ENCODE data around the gene CERK. TPM values are rescaled to one million over a fixed set of nuclear protein-coding genes. Genes with fewer than 3 reads are reported as not detected.

CERK gene
- total RNA-seq, 2 experiments from 2014 or later = 38.4 to 41.8 TPM

DNA sequence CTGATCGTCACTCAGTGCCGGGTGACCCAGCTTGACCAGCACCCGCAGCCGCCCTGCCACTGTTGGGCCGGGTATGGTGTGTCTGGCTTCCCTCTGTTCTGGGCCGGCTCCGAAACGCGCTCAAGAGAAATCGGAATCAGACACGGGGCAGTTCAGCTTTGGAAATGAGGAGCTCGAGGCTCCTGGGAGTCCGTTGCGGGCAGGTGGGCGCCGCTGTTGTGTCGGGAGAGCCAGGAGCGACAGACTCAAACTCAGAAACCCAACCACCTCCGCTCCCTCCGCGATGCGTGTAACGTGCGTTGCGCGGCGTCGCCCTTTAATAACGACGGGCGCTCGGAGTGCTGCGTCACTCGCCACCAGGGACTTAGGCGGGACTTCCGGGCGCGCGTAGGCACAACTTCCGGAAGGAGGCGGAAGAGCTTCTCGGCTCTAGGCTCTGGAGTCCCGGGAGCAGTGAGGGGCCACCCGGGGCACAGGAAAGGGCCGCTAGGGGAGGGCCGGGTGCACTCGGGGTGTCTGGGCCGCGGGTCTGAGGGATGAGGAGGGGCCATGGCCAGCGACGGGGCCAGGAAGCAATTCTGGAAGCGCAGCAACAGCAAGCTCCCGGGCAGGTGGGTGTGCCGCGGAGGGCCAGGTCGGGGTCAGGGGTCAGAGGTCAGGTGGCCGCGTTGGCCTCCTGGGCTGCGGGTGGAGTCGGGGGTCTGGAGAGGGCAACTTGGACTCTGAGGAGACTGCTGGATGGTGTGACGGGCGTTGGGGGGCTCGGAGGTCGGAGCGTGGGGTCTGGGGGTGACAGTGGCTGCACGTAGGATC is 24.4 kb upstream of the CERK start, which contains the start of gene TBC1D22A:
Gene TBC1D22A (plus strand): TSS at position 413 of the 813 bp plus-strand sequence. CDS start 137 bp downstream, at position 550.
- ChIA-PET CTCF (interaction anchor here (0.7 to 11.3 kb wide), 6 partner anchors 12 to 199 kb away, joined by 3 to 191 read pairs (median 3); no protein-coding TSS in a partner anchor), POLR2A (interaction anchor here (0.8 to 3.4 kb wide), 15 partner anchors 10 to 151 kb away, joined by 3 to 29 read pairs (median 4); partner anchors contain the start of gene CERK)
- Mint-ChIP-seq H3K36me3 (ENCODE audit: low read depth) (peaks cover 47% of the 10 kb centered on the region), H3K27ac (peak within 1 kb of the TSS; percentile 99), H3K27me3 (no peaks in the 10 kb centered on the region), H3K4me1 (ENCODE audit: low read depth) (peaks cover 51% of the 10 kb centered on the region), H3K4me3 (peak within 1 kb of the TSS; percentile 94), H3K9me3 (no peaks in the 10 kb centered on the region)
- peak; percentile 96 for DNase-seq
- ATAC-seq = peak; percentile 91
- TF ChIP-seq, protein P1, sequence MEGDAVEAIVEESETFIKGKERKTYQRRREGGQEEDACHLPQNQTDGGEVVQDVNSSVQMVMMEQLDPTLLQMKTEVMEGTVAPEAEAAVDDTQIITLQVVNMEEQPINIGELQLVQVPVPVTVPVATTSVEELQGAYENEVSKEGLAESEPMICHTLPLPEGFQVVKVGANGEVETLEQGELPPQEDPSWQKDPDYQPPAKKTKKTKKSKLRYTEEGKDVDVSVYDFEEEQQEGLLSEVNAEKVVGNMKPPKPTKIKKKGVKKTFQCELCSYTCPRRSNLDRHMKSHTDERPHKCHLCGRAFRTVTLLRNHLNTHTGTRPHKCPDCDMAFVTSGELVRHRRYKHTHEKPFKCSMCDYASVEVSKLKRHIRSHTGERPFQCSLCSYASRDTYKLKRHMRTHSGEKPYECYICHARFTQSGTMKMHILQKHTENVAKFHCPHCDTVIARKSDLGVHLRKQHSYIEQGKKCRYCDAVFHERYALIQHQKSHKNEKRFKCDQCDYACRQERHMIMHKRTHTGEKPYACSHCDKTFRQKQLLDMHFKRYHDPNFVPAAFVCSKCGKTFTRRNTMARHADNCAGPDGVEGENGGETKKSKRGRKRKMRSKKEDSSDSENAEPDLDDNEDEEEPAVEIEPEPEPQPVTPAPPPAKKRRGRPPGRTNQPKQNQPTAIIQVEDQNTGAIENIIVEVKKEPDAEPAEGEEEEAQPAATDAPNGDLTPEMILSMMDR (IDR thresholded peaks at IDR 0.05) = no peak
- intact Hi-C loops (cut with micrococcal nuclease) = no loop called here

DNA sequence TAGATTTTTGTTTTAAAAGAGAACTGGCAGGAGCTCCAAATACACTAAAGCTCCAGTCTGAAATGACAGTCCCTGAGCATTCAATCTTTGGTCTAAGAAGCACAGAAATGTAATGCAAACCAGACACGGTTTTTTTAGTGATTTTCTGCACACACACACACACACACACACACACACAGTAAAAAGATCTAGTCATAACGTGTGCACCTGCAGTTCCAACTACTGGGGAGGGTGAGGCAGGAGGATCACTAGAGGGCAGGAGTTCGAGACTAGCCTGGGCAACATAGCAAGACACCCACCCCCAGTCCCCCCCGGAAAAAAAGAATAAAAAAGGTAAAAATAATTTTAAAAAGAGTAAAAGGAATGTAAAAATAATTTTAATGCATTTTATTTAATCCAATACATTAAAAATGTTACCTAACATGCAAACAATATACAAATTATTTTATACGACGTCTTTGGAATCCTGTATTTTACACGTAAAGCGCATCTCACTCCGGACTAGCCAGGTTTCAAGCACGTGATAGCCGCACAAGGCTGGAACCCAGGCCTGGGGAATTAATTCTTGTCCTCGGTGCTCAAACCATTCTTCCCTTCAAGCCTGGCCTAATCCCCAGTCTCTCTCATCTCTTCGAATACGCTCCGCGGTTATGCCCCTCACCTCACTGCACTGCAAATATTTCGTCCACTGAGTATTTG is 23.6 kb upstream of the CERK start:
- Mint-ChIP-seq H3K9me3 (peaks cover under 1% of the 10 kb centered on the region), H3K4me3 (peak overlapping the region; percentile 94), H3K27me3 (no peaks in the 10 kb centered on the region), H3K36me3 (ENCODE audit: low read depth) (peaks cover 43% of the 10 kb centered on the region), H3K27ac (peak overlapping the region; percentile 99), H3K4me1 (ENCODE audit: low read depth) (peaks cover 43% of the 10 kb centered on the region)
- ATAC-seq (no peak), DNase-seq (peak; percentile 40)
- ChIA-PET POLR2A (interaction anchor here (0.9 to 3.4 kb wide), 10 partner anchors 11 to 150 kb away, joined by 3 to 29 read pairs (median 8); partner anchors contain the start of gene CERK), CTCF (interaction anchor here (0.9 to 11.3 kb wide), 6 partner anchors 11 to 199 kb away, joined by 3 to 191 read pairs (median 5); no protein-coding TSS in a partner anchor)
- intact Hi-C loops (cut with micrococcal nuclease) = no loop called here
- TF ChIP-seq, protein P1 (IDR thresholded peaks at IDR 0.05) = no peak

DNA sequence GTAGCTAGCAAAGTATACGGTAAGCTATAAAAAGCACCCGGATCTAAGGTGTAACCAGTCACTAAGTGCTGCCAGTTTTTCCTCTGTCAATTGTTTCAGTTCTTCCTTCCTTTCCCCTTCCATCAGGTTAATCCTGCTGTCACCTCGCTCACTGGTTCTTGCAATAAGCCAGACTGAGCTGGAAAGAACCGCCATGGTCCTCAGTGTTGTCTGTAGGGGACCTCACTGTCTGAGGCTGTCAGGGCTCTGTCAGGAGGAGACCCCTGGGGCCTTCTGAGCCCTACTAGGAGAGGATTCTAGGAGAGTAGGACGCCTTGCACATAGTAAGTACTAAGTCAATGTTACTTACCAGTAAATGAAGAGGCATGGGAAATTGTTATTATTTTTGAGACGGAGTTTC is 23.0 kb upstream of the CERK start:
- intact Hi-C loops (cut with micrococcal nuclease) = no loop called here
- peaks cover 40% of the 10 kb centered on the region for H3K4me1 Mint-ChIP-seq (ENCODE audit: low read depth)
- CTCF ChIA-PET = interaction anchor here (0.9 to 11.3 kb wide), 5 partner anchors 10 to 197 kb away, joined by 3 to 191 read pairs (median 5); no protein-coding TSS in a partner anchor
- H3K27me3 Mint-ChIP-seq = no peaks in the 10 kb centered on the region
- POLR2A ChIA-PET = interaction anchor here (0.9 to 3.4 kb wide), 6 partner anchors 10 to 42 kb away, joined by 3 to 29 read pairs (median 11); no protein-coding TSS in a partner anchor
- H3K9me3 Mint-ChIP-seq = peaks cover 5% of the 10 kb centered on the region
- H3K27ac Mint-ChIP-seq = peak overlapping the region; percentile 87
- no peak for DNase-seq
- TF ChIP-seq, protein P1 (IDR thresholded peaks at IDR 0.05) = no peak
- peaks cover 48% of the 10 kb centered on the region for H3K36me3 Mint-ChIP-seq (ENCODE audit: low read depth)
- H3K4me3 Mint-ChIP-seq = peak overlapping the region; percentile 94
- no peak for ATAC-seq

DNA sequence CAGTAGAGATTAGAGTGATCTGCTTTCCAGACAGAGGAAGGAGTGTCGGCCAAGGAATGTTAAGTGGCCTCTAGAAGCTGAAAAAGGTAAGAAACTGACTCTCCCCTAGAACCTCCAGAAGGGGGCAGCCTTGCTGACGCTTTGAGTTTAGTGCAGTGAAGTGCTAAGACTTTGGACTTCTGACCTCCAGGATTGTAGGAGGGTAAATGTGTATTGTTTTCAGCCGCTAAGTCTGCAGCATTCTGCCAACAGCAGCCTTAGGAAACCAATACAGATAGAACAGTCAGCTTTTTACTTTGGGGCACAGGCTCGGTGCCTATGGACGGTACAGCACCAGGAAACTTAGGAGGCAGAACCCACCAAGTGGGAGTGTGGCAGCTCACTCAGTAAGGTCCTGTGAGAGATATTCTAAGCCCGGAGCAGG is 20.8 kb upstream of the CERK start:
- intact Hi-C loops (cut with micrococcal nuclease) = loop anchor here (5.0 kb wide), 1 partner anchor 43 kb away; no protein-coding TSS in a partner anchor
- DNase-seq (peak; percentile 71), ATAC-seq (no peak)
- Mint-ChIP-seq H3K27ac (peak overlapping the region; percentile 10), H3K4me1 (ENCODE audit: low read depth) (peaks cover 30% of the 10 kb centered on the region), H3K27me3 (no peaks in the 10 kb centered on the region), H3K4me3 (no peak overlapping the region), H3K9me3 (peaks cover 5% of the 10 kb centered on the region), H3K36me3 (ENCODE audit: low read depth) (peaks cover 39% of the 10 kb centered on the region)
- CTCF ChIA-PET = interaction anchor here (0.8 to 11.3 kb wide), 31 partner anchors 10 to 195 kb away, joined by 3 to 191 read pairs (median 4); no protein-coding TSS in a partner anchor
- POLR2A ChIA-PET = interaction anchor here (0.7 to 1.7 kb wide), 4 partner anchors 9 to 33 kb away, joined by 3 to 7 read pairs (median 3); no protein-coding TSS in a partner anchor
- TF ChIP-seq, protein P1 (IDR thresholded peaks at IDR 0.05) = peak; percentile 84
